Mononuclear cell (primary cell): ENCODE data around the gene CAPN8. TPM values are rescaled to one million over a fixed set of nuclear protein-coding genes. Genes with fewer than 3 reads are reported as not detected.

Experiments used
- H3K27me3 ChIP-seq: 2 replicates; pipeline ENCODE4 v1.6.0; 2011; ENCODE audit warnings: low read length, control low read depth; ENCODE audit not compliant: insufficient read depth
- H3K4me1 ChIP-seq: 2 replicates; pipeline ENCODE4 v1.5.1; 2011; ENCODE audit warnings: mild to moderate bottlenecking, low read length, control low read depth; ENCODE audit not compliant: insufficient read depth
- H3K4me3 ChIP-seq: 2 replicates; pipeline ENCODE4 v1.5.1; 2011; ENCODE audit warnings: mild to moderate bottlenecking, low read length, moderate library complexity
- H3K9me3 ChIP-seq: 2 replicates; pipeline ENCODE4 v1.5.1; 2011; ENCODE audit warnings: low read depth, mild to moderate bottlenecking, control low read depth, low read length
- total RNA-seq: library from RNA; depleted of rRNA; stranded (reverse); fragments of >200 nt; gene quantifications from one replicate; pipeline ENCODE4 v1.2.3, GENCODE V29; 2012

The CAPN8 gene
- total RNA-seq, 1 donor: not detected

GRCh38 chr1:223621312-223621734, 44.2 kb downstream of the CAPN8 start:
- no peaks in the 10 kb centered on the region for H3K27me3 ChIP-seq
- no peaks in the 10 kb centered on the region for H3K9me3 ChIP-seq

DNA sequence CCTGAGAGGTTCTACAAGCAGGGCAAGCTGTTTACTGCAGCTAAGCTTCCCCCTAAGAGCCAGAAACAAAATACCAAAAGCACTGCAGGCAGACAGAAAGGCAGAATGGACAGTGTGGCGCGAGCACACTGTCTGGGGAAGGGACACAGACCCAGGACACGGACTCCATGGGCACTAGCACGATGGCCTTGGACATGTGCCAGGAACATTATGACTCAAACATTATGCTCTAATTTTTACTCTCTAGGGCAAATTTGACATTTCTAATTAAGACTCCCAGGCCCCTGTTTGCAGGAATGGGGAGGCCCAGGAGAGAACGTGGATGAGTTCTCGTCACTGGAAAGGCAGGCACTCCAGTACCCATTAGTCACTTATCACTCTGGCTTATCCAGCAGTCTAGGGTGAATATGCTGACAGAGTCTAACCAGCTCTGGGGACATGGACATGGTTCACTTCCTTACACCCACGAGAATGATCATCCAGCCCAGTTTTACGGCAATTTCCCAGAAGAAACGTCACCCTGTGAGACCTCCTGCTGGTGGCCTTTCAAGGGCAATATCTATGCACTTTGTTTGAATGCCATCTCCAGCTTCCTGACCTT, 45.1 kb downstream of the CAPN8 start:
- H3K4me1 ChIP-seq: peaks cover 11% of the 10 kb centered on the region
- no peak overlapping the region for H3K4me3 ChIP-seq
- H3K9me3 ChIP-seq: no peaks in the 10 kb centered on the region
- H3K27me3 ChIP-seq: no peaks in the 10 kb centered on the region

More at GRCh38 chr1:223621312-223621734, 44.2 kb downstream of the CAPN8 start:
- H3K4me1 ChIP-seq: peaks cover 11% of the 10 kb centered on the region
- H3K4me3 ChIP-seq: no peak overlapping the region

GRCh38 chr1:223618680-223619079, 46.8 kb downstream of the CAPN8 start:
- H3K4me1 ChIP-seq: peaks cover 11% of the 10 kb centered on the region
- no peak overlapping the region for H3K4me3 ChIP-seq
- H3K27me3 ChIP-seq: no peaks in the 10 kb centered on the region
- H3K9me3 ChIP-seq: no peaks in the 10 kb centered on the region

- no peak overlapping the region for H3K4me3 ChIP-seq
- peaks cover 11% of the 10 kb centered on the region for H3K4me1 ChIP-seq
- H3K9me3 ChIP-seq: no peaks in the 10 kb centered on the region
- H3K27me3 ChIP-seq: no peaks in the 10 kb centered on the region
These were observed 48.0 kb downstream of the CAPN8 start for GRCh38 chr1:223617323-223618070.

GRCh38 chr1:223616586-223616985, 48.9 kb downstream of the CAPN8 start:
- Histone ChIP-seq H3K4me3 (no peak overlapping the region), H3K9me3 (no peaks in the 10 kb centered on the region), H3K4me1 (peaks cover 9% of the 10 kb centered on the region), H3K27me3 (no peaks in the 10 kb centered on the region)

GRCh38 chr1:223611936-223612335, 53.6 kb downstream of the CAPN8 start:
- Histone ChIP-seq H3K9me3 (no peaks in the 10 kb centered on the region), H3K4me1 (no peaks in the 10 kb centered on the region), H3K27me3 (no peaks in the 10 kb centered on the region), H3K4me3 (no peak overlapping the region)

- H3K9me3 ChIP-seq: no peaks in the 10 kb centered on the region
- H3K27me3 ChIP-seq: no peaks in the 10 kb centered on the region
- no peaks in the 10 kb centered on the region for H3K4me1 ChIP-seq
- H3K4me3 ChIP-seq: no peak overlapping the region
These were observed 55.5 kb downstream of the CAPN8 start for GRCh38 chr1:223609977-223610376.

DNA sequence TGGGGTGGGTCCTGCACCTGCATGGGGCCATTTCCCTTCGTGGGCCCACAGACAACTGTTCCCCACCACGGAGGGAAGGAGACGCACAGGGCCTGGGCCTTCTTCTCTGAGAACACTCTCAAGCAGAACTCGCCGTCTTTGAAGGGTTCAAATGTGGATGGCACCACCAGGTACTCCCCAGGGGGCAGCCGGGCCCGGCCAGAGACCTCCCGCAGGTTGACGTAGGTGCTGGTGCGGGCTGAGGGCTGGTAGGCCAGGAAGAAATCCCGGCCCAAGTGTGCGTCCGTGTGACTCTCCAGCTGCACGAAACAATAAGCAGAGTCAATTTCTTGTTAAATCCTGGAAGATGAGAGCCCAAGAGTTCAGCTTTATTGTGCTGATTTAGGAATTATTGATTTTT, 56.4 kb downstream of the CAPN8 start:
- no peaks in the 10 kb centered on the region for H3K4me1 ChIP-seq
- no peaks in the 10 kb centered on the region for H3K27me3 ChIP-seq
- no peak overlapping the region for H3K4me3 ChIP-seq
- H3K9me3 ChIP-seq: no peaks in the 10 kb centered on the region

- H3K4me3 ChIP-seq: no peak overlapping the region
- no peaks in the 10 kb centered on the region for H3K9me3 ChIP-seq
- H3K4me1 ChIP-seq: no peaks in the 10 kb centered on the region
- H3K27me3 ChIP-seq: no peaks in the 10 kb centered on the region
These were observed 107.0 kb downstream of the CAPN8 start for GRCh38 chr1:223558512-223558911.

- Histone ChIP-seq H3K27me3 (no peaks in the 10 kb centered on the region), H3K9me3 (no peaks in the 10 kb centered on the region), H3K4me1 (no peaks in the 10 kb centered on the region), H3K4me3 (no peak overlapping the region)
These were observed 108.4 kb downstream of the CAPN8 start for GRCh38 chr1:223557130-223557475.

GRCh38 chr1:223556414-223557129, 108.9 kb downstream of the CAPN8 start:
- H3K27me3 ChIP-seq: no peaks in the 10 kb centered on the region
- no peak overlapping the region for H3K4me3 ChIP-seq
- no peaks in the 10 kb centered on the region for H3K4me1 ChIP-seq
- no peaks in the 10 kb centered on the region for H3K9me3 ChIP-seq

DNA sequence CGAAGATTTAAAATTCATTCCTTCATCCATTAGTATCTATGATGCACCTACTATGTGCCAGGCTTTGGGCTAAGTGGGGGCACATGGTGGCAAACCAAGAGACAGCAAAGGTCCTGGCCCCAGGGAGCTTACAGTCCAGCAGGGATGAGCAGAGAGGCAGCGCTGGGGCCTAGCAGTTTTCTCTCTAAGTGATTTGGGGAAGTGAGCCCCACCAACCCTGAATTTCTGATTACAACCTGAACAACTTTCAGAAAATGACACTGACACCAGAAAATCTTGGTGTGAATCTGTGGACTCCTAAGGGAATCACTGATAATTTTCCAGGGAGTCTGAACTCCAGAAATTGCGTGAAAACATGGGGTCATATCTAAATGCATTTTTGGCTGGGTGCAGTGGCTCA, 111.5 kb downstream of the CAPN8 start:
- H3K9me3 ChIP-seq: no peaks in the 10 kb centered on the region

GRCh38 chr1:223551610-223552009, 113.9 kb downstream of the CAPN8 start:
- Histone ChIP-seq H3K27me3 (peaks cover 2% of the 10 kb centered on the region), H3K4me3 (no peak overlapping the region), H3K4me1 (peaks cover 14% of the 10 kb centered on the region), H3K9me3 (no peaks in the 10 kb centered on the region)

More for the DNA sequence above, 111.5 kb downstream of the CAPN8 start:
- H3K4me3 ChIP-seq: no peak overlapping the region
- no peaks in the 10 kb centered on the region for H3K27me3 ChIP-seq
- H3K4me1 ChIP-seq: peaks cover 14% of the 10 kb centered on the region

GRCh38 chr1:223549740-223550139, 115.8 kb downstream of the CAPN8 start:
- Histone ChIP-seq H3K4me1 (peaks cover 14% of the 10 kb centered on the region), H3K9me3 (no peaks in the 10 kb centered on the region), H3K27me3 (peaks cover 3% of the 10 kb centered on the region), H3K4me3 (no peak overlapping the region)

GRCh38 chr1:223547316-223548114, 118.0 kb downstream of the CAPN8 start:
- peaks cover 14% of the 10 kb centered on the region for H3K4me1 ChIP-seq
- H3K9me3 ChIP-seq: no peaks in the 10 kb centered on the region
- H3K27me3 ChIP-seq: peaks cover 3% of the 10 kb centered on the region
- no peak overlapping the region for H3K4me3 ChIP-seq
